HCT116 (cell line): ENCODE measurements around the gene GNRHR. TPM values are rescaled to one million over a fixed set of nuclear protein-coding genes. Genes with fewer than 3 reads are reported as not detected.

Experiments
- ATAC-seq: fragments of 200-7000 bp; cut with Tn5 transposase; 2 replicates; pipeline ENCODE4 v1.9.1; 2020; ENCODE audit warnings: mild to moderate bottlenecking, moderate library complexity
- BruUV-seq: library from RNA; stranded (reverse); fragments of 400-500 nt; replicated peaks from 2 replicates; lab custom pipeline; 2021; lab: Mats Ljungman, UMichigan
- CTCF ChIA-PET: fragments of 300-600 bp; sonication (Branson Sonifier 250); formaldehyde crosslinking; loops from one replicate; lab custom pipeline; 2021; ENCODE audit warnings: antibody characterized with exemption; lab: Charles Lee
- POLR2A ChIA-PET: fragments of 300-600, 350-600 bp; sonication (Branson Sonifier 250); formaldehyde crosslinking; loops from one replicate; lab custom pipeline; 2021; ENCODE audit warnings: antibody characterized with exemption; lab: Charles Lee
- RAD21 ChIA-PET, 2 experiments: fragments of 300-600 bp; sonication (Branson Sonifier 250); formaldehyde crosslinking; loops; one replicate each; lab custom pipeline; 2023; ENCODE audit warnings: low total read pairs in 2 of 2; ENCODE audit not compliant: uncharacterized antibody in 2 of 2, unreplicated experiment in 2 of 2, low non-redundant PET in 1 of 2; lab: Charles Lee
- DNase-seq: peaks from one replicate; pipeline ENCODE4 v3.0.0-alpha.2; 2010; ENCODE audit warnings: low read depth, low spot score
- H2AFZ ChIP-seq: fragments of 200-600 bp; shearing (Covaris generic), sonication (generic); 2 replicates; pipeline ENCODE4 v1.6.1; 2017; ENCODE audit warnings: low read depth, mixed run types, mixed read lengths, antibody characterized with exemption, low read length; ENCODE audit not compliant: poor library complexity, severe bottlenecking
- H3K27ac ChIP-seq: 2 replicates; pipeline ENCODE4 v1.5.1; 2012; ENCODE audit warnings: low read depth, low read length
- H3K27me3 ChIP-seq: fragments of 200-600 bp; sonication (generic); 2 replicates; pipeline ENCODE4 v1.6.1; 2016; ENCODE audit warnings: mixed run types, low read length, mixed read lengths; ENCODE audit not compliant: insufficient read depth
- H3K36me3 ChIP-seq, 2 experiments: fragments of 200-500 bp in 1 of 2; fragments of 200-600 bp in 1 of 2; sonication (Bioruptor generic) in 1 of 2; sonication (generic) in 1 of 2; 2 replicates each; pipeline versions ENCODE4 v1.5.1 to v1.6.1; 2014 to 2016; ENCODE audit warnings: low read length in 2 of 2, inconsistent platforms in 1 of 2, mixed read lengths in 1 of 2, mixed run types in 1 of 2; ENCODE audit not compliant: insufficient read depth in 2 of 2, control insufficient read depth in 1 of 2
- H3K4me1 ChIP-seq, 2 experiments: fragments of 200-600 bp in 1 of 2; sonication (generic) in 1 of 2; 2 replicates each; pipeline versions ENCODE4 v1.5.1 to v1.6.1; 2012 to 2017; ENCODE audit warnings: low read length in 2 of 2, inconsistent platforms in 1 of 2, mild to moderate bottlenecking in 1 of 2, mixed read lengths in 1 of 2, mixed run types in 1 of 2, moderate library complexity in 1 of 2; ENCODE audit not compliant: insufficient read depth in 2 of 2, control insufficient read depth in 1 of 2
- H3K4me2 ChIP-seq: fragments of 200-600 bp; sonication (generic); 2 replicates; pipeline ENCODE4 v1.6.1; 2017; ENCODE audit warnings: mixed run types, low read length, mixed read lengths
- H3K4me3 ChIP-seq, 2 experiments: fragments of 200-600 bp in 1 of 2; sonication (generic) in 1 of 2; replicated peaks in 1 of 2; 2 replicates each; pipeline ENCODE4 v1.5.1; 2011 to 2016; ENCODE audit warnings: low read length in 2 of 2, control low read depth in 1 of 2, low read depth in 1 of 2, mild to moderate bottlenecking in 1 of 2, mixed read lengths in 1 of 2, mixed run types in 1 of 2
- H3K79me2 ChIP-seq: fragments of 200-600 bp; sonication (generic); 2 replicates; pipeline ENCODE4 v1.6.1; 2017; ENCODE audit warnings: mild to moderate bottlenecking, mixed run types, low read length, moderate library complexity, mixed read lengths; ENCODE audit not compliant: insufficient read depth
- H3K9ac ChIP-seq: fragments of 200-600 bp; sonication (generic); 2 replicates; pipeline ENCODE4 v1.6.1; 2016; ENCODE audit warnings: low read length, mixed read lengths
- H3K9me2 ChIP-seq: fragments of 200-600 bp; sonication (generic), shearing (Covaris generic); 2 replicates; pipeline ENCODE4 v1.6.1; 2017; ENCODE audit warnings: mixed run types, mild to moderate bottlenecking, moderate library complexity; ENCODE audit not compliant: insufficient read depth
- H3K9me3 ChIP-seq, 2 experiments: fragments of 200-500 bp in 1 of 2; fragments of 200-600 bp in 1 of 2; sonication (Bioruptor generic) in 1 of 2; sonication (generic) in 1 of 2; 2 replicates each; pipeline ENCODE4 v1.6.1; 2014 to 2017; ENCODE audit warnings: low read length in 2 of 2, mixed read lengths in 2 of 2, inconsistent platforms in 1 of 2, low read depth in 1 of 2, mild to moderate bottlenecking in 1 of 2, mixed run types in 1 of 2, moderate library complexity in 1 of 2; ENCODE audit not compliant: control insufficient read depth in 1 of 2, insufficient read depth in 1 of 2
- H4K20me1 ChIP-seq: fragments of 200-600 bp; sonication (generic), shearing (Covaris generic); 2 replicates; pipeline ENCODE4 v1.6.1; 2017; ENCODE audit warnings: mixed run types, mild to moderate bottlenecking, moderate library complexity; ENCODE audit not compliant: insufficient read depth
- CBX3 ChIP-seq: IDR thresholded peaks from 2 replicates; pipeline ENCODE4 v1.6.1; 2012; ENCODE audit warnings: low read depth
- CEBPB ChIP-seq: IDR thresholded peaks from 2 replicates; pipeline ENCODE4 v1.6.1; 2012; ENCODE audit warnings: low read depth
- ELF1 ChIP-seq: IDR thresholded peaks from 2 replicates; pipeline ENCODE4 v1.6.1; 2012; ENCODE audit warnings: low read depth, borderline replicate concordance
- EZH2 ChIP-seq: fragments of 200-600 bp; sonication (generic); IDR thresholded peaks from 2 replicates; pipeline ENCODE4 v1.6.1; 2017; ENCODE audit warnings: antibody characterized with exemption, mixed run types
- POLR2A ChIP-seq: IDR thresholded peaks from 2 replicates; pipeline ENCODE4 v1.7.0; 2011; ENCODE audit warnings: borderline replicate concordance; ENCODE audit not compliant: insufficient read depth, insufficient read length; ENCODE audit errors: extremely low read depth
- RAD21 ChIP-seq: IDR thresholded peaks from 2 replicates; pipeline ENCODE4 v1.6.1; 2012; ENCODE audit warnings: low read depth, mild to moderate bottlenecking
- SP1 ChIP-seq: IDR thresholded peaks from 2 replicates; pipeline ENCODE4 v1.6.1; 2012; ENCODE audit warnings: low read depth
- SRF ChIP-seq: IDR thresholded peaks from 2 replicates; pipeline ENCODE4 v1.6.1; 2012; ENCODE audit warnings: low read depth
- TCF7L2 ChIP-seq: IDR thresholded peaks from 2 replicates; pipeline ENCODE4 v1.7.0; 2011; ENCODE audit warnings: borderline replicate concordance, inconsistent platforms; ENCODE audit not compliant: insufficient read depth, insufficient read length; ENCODE audit errors: extremely low read depth
- YY1 ChIP-seq: IDR thresholded peaks from 2 replicates; pipeline ENCODE4 v1.6.1; 2011; ENCODE audit warnings: low read length, low read depth, moderate library complexity, mild to moderate bottlenecking; ENCODE audit not compliant: insufficient replicate concordance; ENCODE audit errors: extremely low read depth
- ZNF274 ChIP-seq: fragments of 200-500 bp; sonication (Bioruptor generic); IDR thresholded peaks from 2 replicates; pipeline ENCODE4 v1.6.1; 2014; ENCODE audit warnings: mild to moderate bottlenecking, low read depth, low read length, inconsistent platforms
- intact Hi-C: fragments of 100-400 bp; cut with micrococcal nuclease; formaldehyde crosslinking; loops from 2 replicates; pipeline ENCODE4 v1.10.0; 2022
- total RNA-seq: library from RNA; stranded (reverse); gene quantifications from one replicate; pipeline ENCODE4 v1.2.1, GENCODE V29; 2021; ENCODE audit not compliant: unreplicated experiment
- TF ChIP-seq, protein P1 (sequence below), 3 experiments: fragments of 200-600 bp in 1 of 3; sonication (generic) in 1 of 3; IDR thresholded peaks in 2 of 3; conservative IDR thresholded peaks in 1 of 3; 2 replicates each; pipeline ENCODE4 v1.5.1; 2012 to 2017; ENCODE audit warnings: low read depth in 2 of 3, low read length in 2 of 3, antibody characterized with exemption in 1 of 3, borderline replicate concordance in 1 of 3, control low read depth in 1 of 3, mild to moderate bottlenecking in 1 of 3, mixed read lengths in 1 of 3, mixed run types in 1 of 3, moderate library complexity in 1 of 3; ENCODE audit not compliant: insufficient read depth in 1 of 3
- TF ChIP-seq, protein P2 (sequence below): IDR thresholded peaks from 2 replicates; pipeline ENCODE4 v1.6.1; 2012
- TF ChIP-seq, protein P3 (sequence below): IDR thresholded peaks from 2 replicates; pipeline ENCODE4 v1.6.1; 2012

Gene GNRHR
- total RNA-seq, 1 experiment from 2014 or later, result not detected

DNA sequence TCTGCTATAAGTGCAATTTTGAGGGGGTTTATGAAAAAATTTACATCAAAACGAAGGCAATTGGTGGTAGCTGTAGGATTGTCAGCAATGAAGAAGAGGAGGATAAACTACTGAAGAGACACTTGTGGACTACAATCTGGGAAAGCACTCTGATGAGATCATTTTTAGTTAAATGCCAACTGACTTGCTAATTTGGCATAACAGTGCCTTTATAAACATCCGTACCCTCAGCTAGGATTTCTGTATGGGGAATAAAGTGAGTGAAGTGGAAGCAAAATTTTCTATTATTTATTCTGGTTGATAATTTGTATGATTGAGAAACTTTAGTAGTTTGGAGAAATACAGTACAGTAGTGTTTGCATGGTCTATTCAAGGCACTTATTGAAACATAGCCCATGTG is 11.2 kb upstream of the GNRHR start:
- Histone ChIP-seq H3K27me3 (no peaks in the 10 kb centered on the region), H3K4me3 (no peak overlapping the region), H3K9ac (no peak overlapping the region), H3K36me3 (no peaks in the 10 kb centered on the region), H3K9me2 (no peaks in the 10 kb centered on the region), H3K4me1 (0 out of 4 replicates have a peak, but pooled peaks cover 0 to 1% of the 10 kb centered on the region in 2 experiments), H3K27ac (no peak overlapping the region), H3K79me2 (no peaks in the 10 kb centered on the region), H4K20me1 (no peaks in the 10 kb centered on the region), H3K9me3 (no peaks in the 10 kb centered on the region), H3K4me2 (no peak overlapping the region), H2AFZ (no peak overlapping the region)
- ChIA-PET POLR2A (no interaction called here), RAD21 (no interaction called here), CTCF (interaction anchor here (0.8 kb wide), 1 partner anchor 19 kb away, joined by 3 read pairs; no protein-coding TSS in a partner anchor)
- BruUV-seq, result no TSS peak
- no peak for TF ChIP-seq RAD21
- TF ChIP-seq ELF1, result no peak
- no peak for TF ChIP-seq CEBPB
- TF ChIP-seq POLR2A, result no peak
- TF ChIP-seq SRF, result no peak
- no peak for TF ChIP-seq CBX3
- no peak for TF ChIP-seq EZH2
- TF ChIP-seq, protein P1, sequence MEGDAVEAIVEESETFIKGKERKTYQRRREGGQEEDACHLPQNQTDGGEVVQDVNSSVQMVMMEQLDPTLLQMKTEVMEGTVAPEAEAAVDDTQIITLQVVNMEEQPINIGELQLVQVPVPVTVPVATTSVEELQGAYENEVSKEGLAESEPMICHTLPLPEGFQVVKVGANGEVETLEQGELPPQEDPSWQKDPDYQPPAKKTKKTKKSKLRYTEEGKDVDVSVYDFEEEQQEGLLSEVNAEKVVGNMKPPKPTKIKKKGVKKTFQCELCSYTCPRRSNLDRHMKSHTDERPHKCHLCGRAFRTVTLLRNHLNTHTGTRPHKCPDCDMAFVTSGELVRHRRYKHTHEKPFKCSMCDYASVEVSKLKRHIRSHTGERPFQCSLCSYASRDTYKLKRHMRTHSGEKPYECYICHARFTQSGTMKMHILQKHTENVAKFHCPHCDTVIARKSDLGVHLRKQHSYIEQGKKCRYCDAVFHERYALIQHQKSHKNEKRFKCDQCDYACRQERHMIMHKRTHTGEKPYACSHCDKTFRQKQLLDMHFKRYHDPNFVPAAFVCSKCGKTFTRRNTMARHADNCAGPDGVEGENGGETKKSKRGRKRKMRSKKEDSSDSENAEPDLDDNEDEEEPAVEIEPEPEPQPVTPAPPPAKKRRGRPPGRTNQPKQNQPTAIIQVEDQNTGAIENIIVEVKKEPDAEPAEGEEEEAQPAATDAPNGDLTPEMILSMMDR (IDR thresholded peaks at IDR 0.05 in 2 of 3, conservative IDR thresholded peaks at IDR 0.05 in 1 of 3; ENCODE audit: borderline replicate concordance in 1 of 3, insufficient read depth in 1 of 3, low read depth in 2 of 3, low read length in 2 of 3), result no peak
- DNase-seq, result no peak
- no peak for ATAC-seq
- intact Hi-C loops, result no loop called here

DNA sequence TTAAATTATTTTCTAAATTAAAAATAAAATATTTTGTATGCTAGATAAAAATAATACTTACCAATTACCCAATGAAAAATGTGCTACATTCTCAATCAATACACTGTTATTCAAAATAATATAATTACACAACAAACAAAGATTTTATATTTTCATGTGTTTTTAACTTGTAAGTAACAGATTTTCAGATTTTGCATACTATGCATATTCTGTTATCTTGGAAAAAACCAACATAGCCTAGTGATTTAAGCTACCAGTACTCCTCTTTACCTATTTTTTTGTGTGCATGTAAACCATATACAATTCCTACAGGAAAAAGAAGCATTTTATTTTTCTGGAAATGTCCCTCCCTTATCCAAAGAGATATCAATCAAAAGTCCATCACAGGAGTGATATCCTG is 10.0 kb upstream of the GNRHR start:
- H3K4me3 ChIP-seq, result no peak overlapping the region
- H3K79me2 ChIP-seq, result no peaks in the 10 kb centered on the region
- H3K4me2 ChIP-seq, result no peak overlapping the region
- no peaks in the 10 kb centered on the region for H3K36me3 ChIP-seq
- H4K20me1 ChIP-seq, result no peaks in the 10 kb centered on the region
- TF ChIP-seq TCF7L2, result no peak
- no peak for TF ChIP-seq POLR2A
- no peak for TF ChIP-seq SP1
- TF ChIP-seq, protein P2, sequence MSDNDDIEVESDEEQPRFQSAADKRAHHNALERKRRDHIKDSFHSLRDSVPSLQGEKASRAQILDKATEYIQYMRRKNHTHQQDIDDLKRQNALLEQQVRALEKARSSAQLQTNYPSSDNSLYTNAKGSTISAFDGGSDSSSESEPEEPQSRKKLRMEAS, result no peak
- TF ChIP-seq CEBPB, result no peak
- TF ChIP-seq ZNF274, result no peak
- TF ChIP-seq, protein P3, sequence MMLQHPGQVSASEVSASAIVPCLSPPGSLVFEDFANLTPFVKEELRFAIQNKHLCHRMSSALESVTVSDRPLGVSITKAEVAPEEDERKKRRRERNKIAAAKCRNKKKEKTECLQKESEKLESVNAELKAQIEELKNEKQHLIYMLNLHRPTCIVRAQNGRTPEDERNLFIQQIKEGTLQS, result no peak
- TF ChIP-seq YY1, result no peak
- intact Hi-C loops, result no loop called here
- BruUV-seq, result no TSS peak
- no peak overlapping the region for H2AFZ ChIP-seq
- no peak overlapping the region for H3K27ac ChIP-seq
- ChIA-PET CTCF (no interaction called here), POLR2A (no interaction called here), RAD21 (no interaction called here)
- DNase-seq (no peak), ATAC-seq (no peak)
- H3K9me3 ChIP-seq, result no peaks in the 10 kb centered on the region
- no peak overlapping the region for H3K9ac ChIP-seq
- no peaks in the 10 kb centered on the region for H3K4me1 ChIP-seq
- H3K27me3 ChIP-seq, result no peaks in the 10 kb centered on the region
- H3K9me2 ChIP-seq, result no peaks in the 10 kb centered on the region
